IMR-90 (cell line): Measurements from ENCODE around the gene MICAL2. TPM values are rescaled to one million over a fixed set of nuclear protein-coding genes. Genes with fewer than 3 reads are reported as not detected.

ENCODE experiments used
- ATAC-seq: fragments of 200-7000 bp; cut with Tn5 transposase; 2 replicates; pipeline ENCODE4 v1.9.1; 2020; ENCODE audit warnings: low read depth, mild to moderate bottlenecking, moderate library complexity
- BruUV-seq: library from RNA; stranded (reverse); fragments of 400-500 nt; replicated peaks from 2 replicates; lab custom pipeline; 2021; lab: Mats Ljungman, UMichigan
- CTCF ChIA-PET: fragments of 300-600 bp; formaldehyde crosslinking; extraction: SDS; loops from one replicate; lab custom pipeline; 2021; ENCODE audit warnings: antibody characterized with exemption; lab: Yijun Ruan, JAX
- POLR2A ChIA-PET: fragments of 300-600 bp; sonication (Branson Sonifier 250); formaldehyde crosslinking; loops from one replicate; lab custom pipeline; 2022; ENCODE audit warnings: antibody characterized with exemption; ENCODE audit not compliant: unreplicated experiment; lab: Charles Lee
- DNase-seq: peaks from one replicate; pipeline ENCODE4 v3.0.0; 2013
- H2AFZ ChIP-seq: replicated peaks from 2 replicates; pipeline ENCODE3; 2013; ENCODE audit warnings: low read length, mild to moderate bottlenecking; ENCODE audit not compliant: poor library complexity
- H2AK5ac ChIP-seq: 2 replicates; pipeline ENCODE4 v1.6.1; 2013; ENCODE audit warnings: low read depth, low read length, inconsistent platforms
- H2AK9ac ChIP-seq: replicated peaks from 2 replicates; pipeline ENCODE3; 2013; ENCODE audit warnings: mild to moderate bottlenecking, low read depth, low read length, moderate library complexity; ENCODE audit not compliant: poor library complexity
- H2BK120ac ChIP-seq: 2 replicates; pipeline ENCODE4 v1.6.1; 2013; ENCODE audit warnings: low read depth, low read length, inconsistent platforms
- H2BK15ac ChIP-seq: 3 replicates; pipeline ENCODE4 v1.6.1; 2013; ENCODE audit warnings: low read depth, low read length, inconsistent platforms
- H2BK20ac ChIP-seq: 2 replicates; pipeline ENCODE4 v1.6.1; 2013; ENCODE audit warnings: low read depth, mild to moderate bottlenecking, inconsistent platforms, low read length, moderate library complexity
- H2BK5ac ChIP-seq: 2 replicates; pipeline ENCODE4 v1.6.1; 2013; ENCODE audit warnings: mild to moderate bottlenecking, low read depth, low read length, inconsistent platforms; ENCODE audit not compliant: poor library complexity, severe bottlenecking
- H3K14ac ChIP-seq: replicated peaks from 2 replicates; pipeline ENCODE4 v1.6.1; 2013; ENCODE audit warnings: low read depth, low read length, inconsistent platforms
- H3K18ac ChIP-seq: 2 replicates; pipeline ENCODE4 v1.6.1; 2013; ENCODE audit warnings: low read depth, low read length, control low read depth
- H3K23ac ChIP-seq: 2 replicates; pipeline ENCODE4 v1.6.1; 2013; ENCODE audit warnings: low read depth, low read length, inconsistent platforms
- H3K27ac ChIP-seq: 2 replicates; pipeline ENCODE4 v1.5.1; 2013; ENCODE audit warnings: mild to moderate bottlenecking, control low read depth, low read length; ENCODE audit not compliant: insufficient read depth
- H3K27me3 ChIP-seq: 2 replicates; pipeline ENCODE4 v1.6.1; 2013; ENCODE audit warnings: low read length; ENCODE audit not compliant: control insufficient read depth, insufficient read depth
- H3K36me3 ChIP-seq: 2 replicates; pipeline ENCODE4 v1.6.1; 2013; ENCODE audit warnings: low read length, mixed read lengths; ENCODE audit not compliant: control insufficient read depth, insufficient read depth
- H3K4ac ChIP-seq: 2 replicates; pipeline ENCODE4 v1.6.1; 2013; ENCODE audit warnings: low read depth, low read length, inconsistent platforms
- H3K4me1 ChIP-seq: 2 replicates; pipeline ENCODE4 v1.6.1; 2013; ENCODE audit warnings: low read length, mixed read lengths; ENCODE audit not compliant: control insufficient read depth, insufficient read depth
- H3K4me2 ChIP-seq: 2 replicates; pipeline ENCODE4 v1.6.1; 2013; ENCODE audit warnings: low read depth, mild to moderate bottlenecking, control low read depth, low read length, moderate library complexity
- H3K4me3 ChIP-seq: 2 replicates; pipeline ENCODE4 v1.5.1; 2013; ENCODE audit warnings: low read depth, mild to moderate bottlenecking, control low read depth, low read length, moderate library complexity; ENCODE audit not compliant: insufficient read depth
- H3K56ac ChIP-seq: 2 replicates; pipeline ENCODE4 v1.6.1; 2013; ENCODE audit warnings: low read length, inconsistent platforms; ENCODE audit not compliant: insufficient read depth; ENCODE audit errors: extremely low read depth
- H3K79me1 ChIP-seq, 2 experiments: 2 replicates each; pipeline ENCODE4 v1.6.1; 2013; ENCODE audit warnings: low read length in 2 of 2, inconsistent platforms in 1 of 2, low read depth in 1 of 2
- H3K9ac ChIP-seq: 2 replicates; pipeline ENCODE4 v1.6.1; 2013; ENCODE audit warnings: low read depth, low read length, control low read depth
- H3K9me1 ChIP-seq: 2 replicates; pipeline ENCODE4 v1.6.1; 2013; ENCODE audit warnings: low read length, inconsistent platforms; ENCODE audit not compliant: insufficient read depth
- H3K9me3 ChIP-seq: 2 replicates; pipeline ENCODE4 v1.6.1; 2013; ENCODE audit warnings: low read length; ENCODE audit not compliant: control insufficient read depth, insufficient read depth
- H4K20me1 ChIP-seq: 2 replicates; pipeline ENCODE4 v1.6.1; 2013; ENCODE audit warnings: low read length, inconsistent platforms; ENCODE audit not compliant: insufficient read depth
- H4K5ac ChIP-seq: 2 replicates; pipeline ENCODE4 v1.6.1; 2013; ENCODE audit warnings: mild to moderate bottlenecking, low read depth, low read length, control low read depth
- H4K8ac ChIP-seq, 2 experiments: 2 replicates each; pipeline ENCODE4 v1.6.1; 2013; ENCODE audit warnings: low read depth in 2 of 2, low read length in 2 of 2, control low read depth in 1 of 2, inconsistent platforms in 1 of 2
- H4K91ac ChIP-seq: 2 replicates; pipeline ENCODE4 v1.6.1; 2013; ENCODE audit warnings: low read depth, low read length, inconsistent platforms; ENCODE audit not compliant: insufficient read depth
- BHLHE40 ChIP-seq: fragments of 150-350 bp; IDR thresholded peaks from 2 replicates; pipeline ENCODE4 v1.6.1; 2016; ENCODE audit warnings: mild to moderate bottlenecking, low read depth, low read length
- CEBPB ChIP-seq: IDR thresholded peaks from 2 replicates; pipeline ENCODE4 v1.6.1; 2012; ENCODE audit warnings: low read depth, low read length, improper control_type of control experiment
- FOS ChIP-seq: fragments of 150-350 bp; IDR thresholded peaks from 2 replicates; pipeline ENCODE4 v1.6.1; 2016; ENCODE audit warnings: low read depth, low read length
- MAFK ChIP-seq: IDR thresholded peaks from 2 replicates; pipeline ENCODE4 v1.6.1; 2012; ENCODE audit warnings: low read depth, low read length, improper control_type of control experiment
- MAZ ChIP-seq: IDR thresholded peaks from 2 replicates; pipeline ENCODE4 v1.6.1; 2012; ENCODE audit warnings: low read depth, mild to moderate bottlenecking, low read length, improper control_type of control experiment, moderate library complexity, borderline replicate concordance
- NFE2L2 ChIP-seq: fragments of 150-350 bp; IDR thresholded peaks from 2 replicates; pipeline ENCODE4 v1.6.1; 2016; ENCODE audit warnings: low read depth, mild to moderate bottlenecking, low read length
- POLR2A ChIP-seq: IDR thresholded peaks from 2 replicates; pipeline ENCODE4 v1.6.1; 2012; ENCODE audit warnings: mild to moderate bottlenecking, low read depth, low read length
- RCOR1 ChIP-seq: IDR thresholded peaks from 2 replicates; pipeline ENCODE4 v1.6.1; 2012; ENCODE audit warnings: mild to moderate bottlenecking, low read length, improper control_type of control experiment; ENCODE audit not compliant: insufficient replicate concordance
- RFX5 ChIP-seq: IDR thresholded peaks from 2 replicates; pipeline ENCODE4 v1.8.0; 2012; ENCODE audit warnings: low read depth, mild to moderate bottlenecking, low read length, moderate library complexity
- SMC3 ChIP-seq: fragments of 150-350 bp; IDR thresholded peaks from 2 replicates; pipeline ENCODE4 v1.6.1; 2016; ENCODE audit warnings: low read depth, mild to moderate bottlenecking, antibody characterized with exemption, low read length, moderate library complexity
- WGBS, 2 experiments: methylation state at CpG; one replicate each; pipeline versions ENCODE4 v1.1.5 to v1.1.7; 2013; ENCODE audit warnings: missing lambda C conversion rate in 2 of 2; ENCODE audit not compliant: insufficient read length in 1 of 2; ENCODE audit errors: extremely low coverage in 2 of 2; 5-methylcytosine and 5-hydroxymethylcytosine counted together
- dilution Hi-C: fragments of 300-500 bp; cut with HindIII; formaldehyde crosslinking; loops from one replicate; pipeline ENCODE4 v1.14.3; 2018; ENCODE audit warnings: low sequenced_read_pairs; ENCODE audit not compliant: unreplicated experiment
- in situ Hi-C: fragments of 300-500 bp; cut with MboI; formaldehyde crosslinking; loops from 3 replicates; pipeline ENCODE4 v1.14.3; 2019; ENCODE audit warnings: low sequenced_read_pairs, inconsistent platforms, mixed read lengths
- intact Hi-C: fragments of 100-400 bp; cut with micrococcal nuclease; formaldehyde crosslinking; loops from 2 replicates; pipeline ENCODE4 v1.10.0; 2022
- polyA plus RNA-seq, 3 experiments: library from polyadenylated mRNA; depleted of rRNA; stranded (reverse); fragments of >200 nt; gene quantifications; 2 replicates each; pipeline ENCODE4 v1.2.3, GENCODE V29; 2012; ENCODE audit warnings: low replicate concordance in 1 of 3
- total RNA-seq: library from RNA; depleted of rRNA; stranded (reverse); fragments of >200 nt; gene quantifications from 2 replicates; pipeline ENCODE4 v1.2.3, GENCODE V29; 2012
- TF ChIP-seq, protein P1 (sequence below): fragments of 150-350 bp; IDR thresholded peaks from 2 replicates; pipeline ENCODE4 v1.6.1; 2016; ENCODE audit warnings: low read depth, mild to moderate bottlenecking, low read length, moderate library complexity, borderline replicate concordance
- TF ChIP-seq, protein P2 (sequence below): fragments of 150-350 bp; IDR thresholded peaks from 2 replicates; pipeline ENCODE4 v1.6.1; 2017; ENCODE audit warnings: mild to moderate bottlenecking, antibody characterized with exemption, low read length, low read depth
- TF ChIP-seq, protein P3 (sequence below): conservative IDR thresholded peaks from 2 replicates; pipeline ENCODE4 v1.5.1; 2012; ENCODE audit warnings: mild to moderate bottlenecking, low read depth, low read length, improper control_type of control experiment

MICAL2 gene
- total and polyA plus RNA-seq, 2 of the 4 experiments (the other 2 are of a cell fraction), result 170 to 336 TPM

DNA sequence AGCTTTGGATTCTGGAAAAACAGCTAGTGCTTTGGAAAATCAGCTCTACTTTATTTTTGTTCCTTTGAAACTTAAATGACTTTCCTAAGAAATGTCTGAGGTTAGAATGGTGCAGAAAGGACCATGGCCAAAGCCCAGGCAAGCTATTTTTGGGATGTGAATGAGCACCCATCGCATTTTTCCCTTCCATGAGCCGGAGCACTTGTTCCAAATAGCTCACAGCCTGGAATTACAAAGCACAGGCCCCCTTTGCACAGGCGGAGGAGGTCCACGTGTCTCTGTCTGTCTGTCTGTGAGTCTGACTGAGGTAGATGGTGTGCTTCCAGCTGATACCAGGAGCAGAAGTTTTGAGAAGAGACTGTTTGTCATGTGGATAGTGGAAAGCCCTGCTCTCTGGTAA lies 50.7 kb downstream of the MICAL2 start:
- Histone ChIP-seq H3K4me2 (no peak overlapping the region), H3K56ac (no peak overlapping the region; the same call in 1 of the 2 replicates), H3K27ac (peak overlapping the region; percentile 44), H2AK9ac (peak overlapping the region; percentile 62), H2AFZ (no peak overlapping the region), H3K14ac (peak overlapping the region; percentile 96), H4K20me1 (peaks cover 4% of the 10 kb centered on the region; the same call in 1 of the 2 replicates), H2BK5ac (peak overlapping the region; percentile 85), H4K5ac (peak overlapping the region; percentile 42; the same call in 1 of the 2 replicates), H3K18ac (peak overlapping the region; percentile 42), H3K4me1 (peaks cover 54% of the 10 kb centered on the region), H3K23ac (peak overlapping the region; percentile 85; the same call in 1 of the 2 replicates), H3K27me3 (no peaks in the 10 kb centered on the region), H4K8ac (peak overlapping the region; percentile 87 to 92), H3K4ac (peak overlapping the region; percentile 98), H3K4me3 (no peak overlapping the region), H2BK20ac (peak overlapping the region; percentile 85), H3K9ac (peak overlapping the region; percentile 10; the same call in 1 of the 2 replicates), H3K36me3 (peaks cover 21% of the 10 kb centered on the region), H2BK120ac (peak overlapping the region; percentile 97), H2AK5ac (peak overlapping the region; percentile 94), H3K9me1 (peaks cover 52% of the 10 kb centered on the region), H3K79me1 (peaks cover 48 to 90% of the 10 kb centered on the region in 2 experiments), H2BK15ac (0 out of 3 replicates have a peak overlapping the region, but pooled peaks have one; percentile 87), H3K9me3 (no peaks in the 10 kb centered on the region), H4K91ac (peak overlapping the region; percentile 96)
- POLR2A ChIA-PET, result no interaction called here
- TF ChIP-seq SMC3 (no peak), MAFK (no peak), NFE2L2 (no peak), RFX5 (no peak), POLR2A (no peak), RCOR1 (no peak), CEBPB (no peak), MAZ (no peak), FOS (no peak), BHLHE40 (no peak)
- TF ChIP-seq, protein P1, sequence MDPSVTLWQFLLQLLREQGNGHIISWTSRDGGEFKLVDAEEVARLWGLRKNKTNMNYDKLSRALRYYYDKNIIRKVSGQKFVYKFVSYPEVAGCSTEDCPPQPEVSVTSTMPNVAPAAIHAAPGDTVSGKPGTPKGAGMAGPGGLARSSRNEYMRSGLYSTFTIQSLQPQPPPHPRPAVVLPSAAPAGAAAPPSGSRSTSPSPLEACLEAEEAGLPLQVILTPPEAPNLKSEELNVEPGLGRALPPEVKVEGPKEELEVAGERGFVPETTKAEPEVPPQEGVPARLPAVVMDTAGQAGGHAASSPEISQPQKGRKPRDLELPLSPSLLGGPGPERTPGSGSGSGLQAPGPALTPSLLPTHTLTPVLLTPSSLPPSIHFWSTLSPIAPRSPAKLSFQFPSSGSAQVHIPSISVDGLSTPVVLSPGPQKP, result no peak
- TF ChIP-seq, protein P2, sequence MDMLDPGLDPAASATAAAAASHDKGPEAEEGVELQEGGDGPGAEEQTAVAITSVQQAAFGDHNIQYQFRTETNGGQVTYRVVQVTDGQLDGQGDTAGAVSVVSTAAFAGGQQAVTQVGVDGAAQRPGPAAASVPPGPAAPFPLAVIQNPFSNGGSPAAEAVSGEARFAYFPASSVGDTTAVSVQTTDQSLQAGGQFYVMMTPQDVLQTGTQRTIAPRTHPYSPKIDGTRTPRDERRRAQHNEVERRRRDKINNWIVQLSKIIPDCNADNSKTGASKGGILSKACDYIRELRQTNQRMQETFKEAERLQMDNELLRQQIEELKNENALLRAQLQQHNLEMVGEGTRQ, result no peak
- TF ChIP-seq, protein P3, sequence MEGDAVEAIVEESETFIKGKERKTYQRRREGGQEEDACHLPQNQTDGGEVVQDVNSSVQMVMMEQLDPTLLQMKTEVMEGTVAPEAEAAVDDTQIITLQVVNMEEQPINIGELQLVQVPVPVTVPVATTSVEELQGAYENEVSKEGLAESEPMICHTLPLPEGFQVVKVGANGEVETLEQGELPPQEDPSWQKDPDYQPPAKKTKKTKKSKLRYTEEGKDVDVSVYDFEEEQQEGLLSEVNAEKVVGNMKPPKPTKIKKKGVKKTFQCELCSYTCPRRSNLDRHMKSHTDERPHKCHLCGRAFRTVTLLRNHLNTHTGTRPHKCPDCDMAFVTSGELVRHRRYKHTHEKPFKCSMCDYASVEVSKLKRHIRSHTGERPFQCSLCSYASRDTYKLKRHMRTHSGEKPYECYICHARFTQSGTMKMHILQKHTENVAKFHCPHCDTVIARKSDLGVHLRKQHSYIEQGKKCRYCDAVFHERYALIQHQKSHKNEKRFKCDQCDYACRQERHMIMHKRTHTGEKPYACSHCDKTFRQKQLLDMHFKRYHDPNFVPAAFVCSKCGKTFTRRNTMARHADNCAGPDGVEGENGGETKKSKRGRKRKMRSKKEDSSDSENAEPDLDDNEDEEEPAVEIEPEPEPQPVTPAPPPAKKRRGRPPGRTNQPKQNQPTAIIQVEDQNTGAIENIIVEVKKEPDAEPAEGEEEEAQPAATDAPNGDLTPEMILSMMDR, result no peak
- dilution Hi-C loops (no loop called here), in situ Hi-C loops (no loop called here), intact Hi-C loops (loop anchor here (5.0 kb wide), 1 partner anchor 121 kb away; no protein-coding TSS in a partner anchor)
- WGBS, 2 experiments, result 86% methylated on average over 1 of the region's 4 CpGs; no CpG with 5 or more reads in 1 of the 2 experiments
- ATAC-seq (no peak), DNase-seq (no peak)
- CTCF ChIA-PET, result interaction anchor here (0.6 kb wide), 1 partner anchor 109 kb away, joined by 3 read pairs; no protein-coding TSS in a partner anchor
- no TSS peak for BruUV-seq
